CD14-positive monocyte (primary cell): ENCODE results near the gene WDPCP. TPM values are rescaled to one million over a fixed set of nuclear protein-coding genes. Genes with fewer than 3 reads are reported as not detected.

ENCODE experiments used
- DNase-seq, 3 donors: peaks; one replicate each; pipeline ENCODE4 v3.0.0-alpha.2; 2011 to 2022
- H2AFZ ChIP-seq: 2 replicates; pipeline ENCODE4 v1.6.0; 2012; ENCODE audit warnings: mild to moderate bottlenecking, low read depth, low read length, inconsistent platforms; ENCODE audit not compliant: insufficient read depth, poor library complexity, severe bottlenecking
- H3K27ac ChIP-seq, 2 donors: 1 replicate in 1 of 2; 2 replicates in 1 of 2; pipeline ENCODE4 v1.5.1; 2012 to 2013; ENCODE audit warnings: low read length in 2 of 2, control low read depth in 1 of 2, inconsistent platforms in 1 of 2, low read depth in 1 of 2, mild to moderate bottlenecking in 1 of 2
- H3K27me3 ChIP-seq, 2 donors: one replicate each; pipeline versions ENCODE4 v1.6.0 to v1.6.1; 2011 to 2013; ENCODE audit warnings: low read length in 2 of 2; ENCODE audit not compliant: control insufficient read depth in 2 of 2, insufficient read depth in 2 of 2
- H3K36me3 ChIP-seq, 2 donors: replicated peaks in 1 of 2; 1 replicate in 1 of 2; 2 replicates in 1 of 2; pipeline versions ENCODE4 v1.5.1 to v1.6.1; 2012 to 2013; ENCODE audit warnings: low read length in 2 of 2, control low read depth in 1 of 2, inconsistent platforms in 1 of 2, mild to moderate bottlenecking in 1 of 2; ENCODE audit not compliant: insufficient read depth in 2 of 2, control insufficient read depth in 1 of 2
- H3K4me1 ChIP-seq, 2 donors: 1 replicate in 1 of 2; 2 replicates in 1 of 2; pipeline versions ENCODE4 v1.5.1 to v1.6.1; 2012 to 2013; ENCODE audit warnings: low read length in 2 of 2, control low read depth in 1 of 2, inconsistent platforms in 1 of 2, mild to moderate bottlenecking in 1 of 2, moderate library complexity in 1 of 2; ENCODE audit not compliant: insufficient read depth in 2 of 2, control insufficient read depth in 1 of 2
- H3K4me2 ChIP-seq: replicated peaks from 2 replicates; pipeline ENCODE3; 2012; ENCODE audit warnings: low read length, moderate library complexity, mild to moderate bottlenecking; ENCODE audit not compliant: poor library complexity, severe bottlenecking; ENCODE audit errors: extremely low read depth
- H3K4me3 ChIP-seq, 3 experiments: fragments of 200-600 bp in 1 of 3; sonication (generic) in 1 of 3; replicated peaks in 1 of 3; 1 replicate in 2 of 3; 2 replicates in 1 of 3; pipeline ENCODE4 v1.5.1; 2011 to 2013; ENCODE audit warnings: low read length in 3 of 3, mild to moderate bottlenecking in 3 of 3, control low read depth in 2 of 3, low read depth in 2 of 3, inconsistent platforms in 1 of 3, moderate library complexity in 1 of 3
- H3K79me2 ChIP-seq: 2 replicates; pipeline ENCODE4 v1.6.0; 2012; ENCODE audit warnings: mild to moderate bottlenecking, control low read depth, inconsistent platforms, low read length, moderate library complexity; ENCODE audit not compliant: insufficient read depth
- H3K9ac ChIP-seq: 2 replicates; pipeline ENCODE4 v1.6.0; 2017; ENCODE audit warnings: low read length, mild to moderate bottlenecking; ENCODE audit not compliant: insufficient read depth, poor library complexity, severe bottlenecking
- H3K9me3 ChIP-seq, 2 donors: replicated peaks in 1 of 2; 1 replicate in 1 of 2; 2 replicates in 1 of 2; pipeline versions ENCODE4 v1.5.1 to v1.6.1; 2012 to 2013; ENCODE audit warnings: low read length in 2 of 2, control low read depth in 1 of 2; ENCODE audit not compliant: control insufficient read depth in 1 of 2, insufficient read depth in 1 of 2
- H4K20me1 ChIP-seq: 2 replicates; pipeline ENCODE4 v1.6.0; 2012; ENCODE audit warnings: mild to moderate bottlenecking, low read length, control low read depth, moderate library complexity; ENCODE audit not compliant: insufficient read depth
- H3K27ac Mint-ChIP-seq, 7 donors: one replicate each; pipeline ENCODE4 v1.8.0; 2020; ENCODE audit warnings: mild to moderate bottlenecking in 7 of 7, mixed read lengths in 7 of 7, moderate library complexity in 6 of 7, inconsistent platforms in 2 of 7
- H3K27me3 Mint-ChIP-seq, 3 donors: one replicate each; pipeline ENCODE4 v1.8.0; 2021 to 2022; ENCODE audit warnings: low read depth in 3 of 3, mild to moderate bottlenecking in 3 of 3, mixed read lengths in 3 of 3, moderate library complexity in 3 of 3, inconsistent platforms in 1 of 3
- H3K36me3 Mint-ChIP-seq, 2 donors: one replicate each; pipeline ENCODE4 v1.8.0; 2020; ENCODE audit warnings: mixed read lengths in 2 of 2, inconsistent platforms in 1 of 2, mild to moderate bottlenecking in 1 of 2
- H3K4me1 Mint-ChIP-seq: one replicate; pipeline ENCODE4 v1.8.0; 2020; ENCODE audit warnings: mild to moderate bottlenecking, mixed read lengths
- H3K4me3 Mint-ChIP-seq, 2 donors: one replicate each; pipeline ENCODE4 v1.8.0; 2020; ENCODE audit warnings: mild to moderate bottlenecking in 2 of 2, mixed read lengths in 2 of 2, moderate library complexity in 1 of 2
- H3K9me3 Mint-ChIP-seq, 7 donors: one replicate each; pipeline ENCODE4 v1.8.0; 2020 to 2022; ENCODE audit warnings: mixed read lengths in 7 of 7, mild to moderate bottlenecking in 6 of 7, moderate library complexity in 6 of 7, inconsistent platforms in 2 of 7
- WGBS: methylation state at CpG from one replicate; pipeline ENCODE4 v1.1.5; 2013; ENCODE audit warnings: missing lambda C conversion rate; ENCODE audit not compliant: insufficient coverage; 5-methylcytosine and 5-hydroxymethylcytosine counted together
- intact Hi-C, 2 donors: fragments of 100-400 bp; cut with micrococcal nuclease; formaldehyde crosslinking; loops; one replicate each; pipeline versions ENCODE4 v1.15.0 to v1.15.1; 2023
- polyA plus RNA-seq, 3 donors: library from polyadenylated mRNA; depleted of rRNA in 1 of 3; unstranded in 2 of 3; stranded (reverse) in 1 of 3; fragments of 300-500 nt in 2 of 3; fragments of >200 nt in 1 of 3; fragmentation: Illumina TruSeq in 2 of 3; gene quantifications; 1 replicate in 2 of 3; 2 replicates in 1 of 3; pipeline ENCODE4 v1.2.3, GENCODE V29; 2012 to 2021
- TF ChIP-seq, protein P1 (sequence below): fragments of 200-600 bp; IDR thresholded peaks from one replicate; pipeline ENCODE4 v1.8.0; 2022; ENCODE audit warnings: antibody characterized with exemption, mild to moderate bottlenecking

WDPCP gene
- polyA plus RNA-seq, 3 donors, result 3.3 to 5.2 (median 3.7) TPM

DNA sequence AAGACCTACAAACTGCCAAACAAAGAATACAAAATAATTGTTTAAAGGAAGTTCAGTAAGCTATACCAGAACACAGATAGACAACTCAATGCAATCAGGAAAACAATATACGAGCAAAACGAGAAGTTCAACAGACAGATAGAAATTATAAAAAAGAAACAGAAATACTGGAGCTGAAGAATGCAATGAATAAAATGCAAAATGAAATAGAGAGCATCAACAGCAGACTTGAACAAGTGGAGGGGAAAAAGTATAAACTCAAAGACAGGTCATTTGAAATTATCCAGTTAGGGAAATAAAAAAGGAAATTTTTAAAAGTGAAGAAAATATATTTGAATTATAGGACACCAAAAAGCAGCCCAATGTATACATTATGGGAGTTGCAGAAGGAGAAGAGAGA lies 44.1 kb upstream of the WDPCP start:
- H3K27ac ChIP-seq, result no peak overlapping the region
- Mint-ChIP-seq H3K9me3 (peaks cover 14 to 33% (median 27%) of the 10 kb centered on the region in 7 donors), H3K27ac (no peak overlapping the region), H3K4me1 (no peaks in the 10 kb centered on the region), H3K36me3 (no peaks in the 10 kb centered on the region), H3K4me3 (no peak overlapping the region), H3K27me3 (peaks cover 2 to 5% (median 3%) of the 10 kb centered on the region in 3 donors)
- intact Hi-C loops, result no loop called here
- H3K4me1 ChIP-seq, result no peaks in the 10 kb centered on the region
- H3K9me3 ChIP-seq, result peaks cover 15 to 18% of the 10 kb centered on the region in 2 donors
- TF ChIP-seq, protein P1, sequence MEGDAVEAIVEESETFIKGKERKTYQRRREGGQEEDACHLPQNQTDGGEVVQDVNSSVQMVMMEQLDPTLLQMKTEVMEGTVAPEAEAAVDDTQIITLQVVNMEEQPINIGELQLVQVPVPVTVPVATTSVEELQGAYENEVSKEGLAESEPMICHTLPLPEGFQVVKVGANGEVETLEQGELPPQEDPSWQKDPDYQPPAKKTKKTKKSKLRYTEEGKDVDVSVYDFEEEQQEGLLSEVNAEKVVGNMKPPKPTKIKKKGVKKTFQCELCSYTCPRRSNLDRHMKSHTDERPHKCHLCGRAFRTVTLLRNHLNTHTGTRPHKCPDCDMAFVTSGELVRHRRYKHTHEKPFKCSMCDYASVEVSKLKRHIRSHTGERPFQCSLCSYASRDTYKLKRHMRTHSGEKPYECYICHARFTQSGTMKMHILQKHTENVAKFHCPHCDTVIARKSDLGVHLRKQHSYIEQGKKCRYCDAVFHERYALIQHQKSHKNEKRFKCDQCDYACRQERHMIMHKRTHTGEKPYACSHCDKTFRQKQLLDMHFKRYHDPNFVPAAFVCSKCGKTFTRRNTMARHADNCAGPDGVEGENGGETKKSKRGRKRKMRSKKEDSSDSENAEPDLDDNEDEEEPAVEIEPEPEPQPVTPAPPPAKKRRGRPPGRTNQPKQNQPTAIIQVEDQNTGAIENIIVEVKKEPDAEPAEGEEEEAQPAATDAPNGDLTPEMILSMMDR, result no peak
- no CpG with 5 or more reads among the region's 2 CpGs for WGBS
- no peaks in the 10 kb centered on the region for H3K36me3 ChIP-seq
- no peaks in the 10 kb centered on the region for H3K79me2 ChIP-seq
- H3K27me3 ChIP-seq, result no peaks in the 10 kb centered on the region
- no peaks in the 10 kb centered on the region for H4K20me1 ChIP-seq
- no peak overlapping the region for H3K9ac ChIP-seq
- no peak overlapping the region for H3K4me2 ChIP-seq
- no peak overlapping the region for H2AFZ ChIP-seq
- no peak for DNase-seq
- no peak overlapping the region for H3K4me3 ChIP-seq

DNA sequence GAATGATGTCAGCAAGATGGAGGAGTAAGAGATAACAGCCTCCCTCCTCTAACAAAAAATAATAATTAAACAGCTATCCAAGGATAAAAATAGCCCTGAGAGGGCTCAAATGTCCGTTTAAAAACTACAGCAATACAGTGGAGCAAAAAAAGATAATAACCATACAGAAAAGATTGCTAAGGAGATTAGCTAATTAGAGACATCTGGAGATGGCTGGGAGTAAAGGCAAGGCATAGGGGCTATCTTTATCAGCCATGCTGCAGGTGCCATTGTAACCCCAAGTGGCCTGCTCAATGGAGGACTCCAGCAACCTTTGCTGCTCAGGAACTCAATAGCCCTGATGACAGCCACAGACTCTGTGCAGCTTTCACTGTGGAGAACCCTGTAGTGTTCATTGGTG lies 43.2 kb upstream of the WDPCP start:
- Histone ChIP-seq H3K27ac (no peak overlapping the region), H3K79me2 (no peaks in the 10 kb centered on the region), H3K27me3 (no peaks in the 10 kb centered on the region), H3K9me3 (peaks cover 15 to 17% of the 10 kb centered on the region in 2 donors), H3K4me1 (no peaks in the 10 kb centered on the region), H3K36me3 (no peaks in the 10 kb centered on the region), H2AFZ (no peak overlapping the region), H3K4me3 (no peak overlapping the region), H4K20me1 (no peaks in the 10 kb centered on the region), H3K4me2 (no peak overlapping the region), H3K9ac (no peak overlapping the region)
- no peak overlapping the region for H3K4me3 Mint-ChIP-seq
- peaks cover 14 to 31% (median 25%) of the 10 kb centered on the region in 7 donors for H3K9me3 Mint-ChIP-seq
- no CpG with 5 or more reads among the region's 1 CpG for WGBS
- H3K27me3 Mint-ChIP-seq, result peaks cover 2 to 5% (median 3%) of the 10 kb centered on the region in 3 donors
- no peaks in the 10 kb centered on the region for H3K4me1 Mint-ChIP-seq
- TF ChIP-seq, protein P1, result no peak
- no peaks in the 10 kb centered on the region for H3K36me3 Mint-ChIP-seq
- DNase-seq, result no peak
- intact Hi-C loops, result no loop called here
- no peak overlapping the region for H3K27ac Mint-ChIP-seq
